HL-60/S4 (cell line): Measurements from ENCODE around the gene SLC25A44.
"Not testable (repeated sequence)": the region's sequence is repeated elsewhere in the genome, so short reads cannot be mapped to it uniquely, and the experiment has no call there.

Source experiments
- in situ Hi-C: fragments of 300-500 bp; cut with MboI; formaldehyde crosslinking; loops from 2 replicates; pipeline ENCODE4 v1.14.3; 2022; ENCODE audit warnings: low sequenced_read_pairs

Gene SLC25A44

DNA sequence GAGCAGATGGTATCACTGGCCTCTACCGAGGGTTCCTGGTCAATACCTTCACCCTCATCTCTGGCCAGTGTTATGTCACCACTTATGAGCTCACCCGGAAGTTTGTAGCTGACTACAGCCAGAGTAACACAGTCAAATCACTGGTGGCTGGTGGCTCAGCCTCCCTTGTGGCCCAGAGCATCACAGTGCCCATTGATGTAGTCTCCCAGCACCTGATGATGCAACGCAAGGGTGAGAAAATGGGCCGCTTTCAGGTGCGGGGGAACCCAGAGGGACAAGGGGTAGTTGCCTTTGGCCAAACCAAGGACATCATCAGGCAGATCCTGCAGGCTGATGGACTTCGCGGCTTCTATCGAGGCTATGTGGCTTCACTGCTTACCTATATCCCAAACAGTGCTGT is 6.1 kb downstream of the SLC25A44 start:
- in situ Hi-C loops, result no loop called here

DNA sequence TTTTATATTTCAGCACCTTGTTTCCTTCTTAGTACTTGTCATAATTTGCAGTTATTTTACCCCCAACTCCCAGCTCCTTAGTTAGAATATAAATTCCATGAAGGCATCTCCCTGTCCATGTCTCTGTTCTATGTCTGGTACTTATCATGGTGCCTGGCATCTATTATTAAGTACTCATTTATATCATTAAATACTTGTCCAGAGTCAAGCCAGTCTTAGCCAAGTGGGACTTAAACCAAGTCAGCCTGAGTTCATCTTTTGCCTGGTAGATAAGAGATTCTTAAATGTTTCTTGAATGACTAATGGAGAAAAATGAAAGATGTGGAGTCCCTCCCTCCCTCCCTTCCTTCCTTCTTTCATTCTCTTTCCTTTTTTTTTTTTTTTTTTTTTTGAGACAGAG is 9.4 kb downstream of the SLC25A44 start:
- in situ Hi-C loops, result no loop called here

DNA sequence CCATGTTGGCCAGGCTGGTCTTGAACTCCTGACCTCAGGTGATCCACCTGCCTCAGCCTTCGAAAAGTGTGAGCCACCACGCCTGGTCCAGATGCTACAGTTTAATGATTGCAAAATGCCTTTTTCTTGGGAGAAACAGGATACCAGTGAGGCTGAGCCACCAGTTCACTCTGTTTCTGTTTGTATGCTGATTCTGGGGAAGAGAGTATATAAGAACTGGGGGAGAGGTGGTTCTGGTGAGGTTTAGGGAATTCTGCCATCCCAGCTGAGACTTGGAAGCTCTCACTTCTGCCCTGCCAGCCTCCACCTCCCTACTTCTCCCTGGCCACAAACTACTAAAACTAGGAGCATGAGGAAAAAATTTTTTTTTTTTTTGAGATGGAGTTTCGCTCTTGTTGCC is 10.8 kb downstream of the SLC25A44 start:
- in situ Hi-C loops, result no loop called here

DNA sequence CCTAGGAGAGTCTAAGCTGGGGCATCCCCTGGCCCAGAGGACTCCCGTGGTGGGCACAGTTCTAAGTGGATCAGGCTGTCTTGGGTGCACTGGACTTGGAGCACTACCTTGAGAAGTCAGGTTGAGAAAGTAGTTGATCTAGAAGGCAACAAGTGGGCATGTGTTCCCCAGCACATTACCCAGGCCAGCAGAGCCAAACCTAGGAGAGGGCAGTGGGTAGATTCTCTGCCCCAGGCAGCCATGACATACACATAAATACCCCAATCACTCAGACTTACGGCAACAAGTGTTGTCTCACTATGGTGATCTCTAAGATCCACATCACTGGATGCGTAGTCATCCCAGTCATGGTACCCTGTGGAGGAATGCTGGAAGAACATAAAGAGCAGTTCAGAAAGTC is 17.3 kb downstream of the SLC25A44 start:
- in situ Hi-C loops, result no loop called here

DNA sequence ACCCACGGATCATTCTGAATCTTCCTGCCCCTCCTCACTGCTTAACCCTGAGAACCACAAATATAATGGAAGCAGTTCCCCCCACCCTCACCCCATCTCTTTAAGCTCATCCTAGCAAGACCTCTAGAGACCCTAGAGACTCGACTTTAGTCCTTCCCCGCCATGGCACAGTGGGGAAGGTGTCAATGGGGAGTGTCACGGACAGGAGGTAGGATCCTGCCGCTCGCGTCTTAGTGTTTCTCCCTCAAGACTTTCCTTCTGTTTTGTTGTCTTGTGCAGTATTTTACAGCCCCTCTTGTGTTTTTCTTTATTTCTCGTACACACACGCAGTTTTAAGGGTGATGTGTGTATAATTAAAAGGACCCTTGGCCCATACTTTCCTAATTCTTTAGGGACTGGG is 18.2 kb downstream of the SLC25A44 start:
- in situ Hi-C loops, result no loop called here

DNA sequence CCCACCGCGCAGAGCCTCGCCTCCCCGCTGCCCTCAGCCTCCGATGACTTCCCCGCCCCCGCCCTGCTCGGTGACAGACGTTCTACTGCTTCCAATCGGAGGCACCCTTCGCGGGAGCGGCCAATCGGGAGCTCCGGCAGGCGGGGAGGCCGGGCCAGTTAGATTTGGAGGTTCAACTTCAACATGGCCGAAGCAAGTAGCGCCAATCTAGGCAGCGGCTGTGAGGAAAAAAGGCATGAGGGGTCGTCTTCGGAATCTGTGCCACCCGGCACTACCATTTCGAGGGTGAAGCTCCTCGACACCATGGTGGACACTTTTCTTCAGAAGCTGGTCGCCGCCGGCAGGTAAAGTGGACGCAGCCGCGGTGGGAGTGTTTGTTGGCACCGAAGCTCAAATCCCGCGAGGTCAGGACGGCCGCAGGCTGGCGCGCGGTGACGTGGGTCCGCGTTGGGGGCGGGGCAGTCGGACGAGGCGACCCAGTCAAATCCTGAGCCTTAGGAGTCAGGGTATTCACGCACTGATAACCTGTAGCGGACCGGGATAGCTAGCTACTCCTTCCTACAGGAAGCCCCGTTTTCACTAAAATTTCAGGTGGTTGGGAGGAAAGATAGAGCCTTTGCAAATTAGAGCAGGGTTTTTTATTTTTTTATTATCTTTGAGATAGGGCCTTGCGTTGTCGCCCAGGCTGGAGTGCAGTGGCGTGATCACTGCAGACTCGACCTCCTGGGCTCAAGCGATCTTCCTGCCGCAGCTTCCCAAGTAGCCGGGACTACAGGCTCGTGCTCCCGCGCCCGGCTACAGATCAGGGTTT is 19.1 kb downstream of the SLC25A44 start, which contains the start of gene PMF1:
TSS of gene PMF1 (plus strand) at position 175 of the 811 bp plus-strand sequence. CDS start at position 184, 9 bp downstream.
- in situ Hi-C loops, result no loop called here

DNA sequence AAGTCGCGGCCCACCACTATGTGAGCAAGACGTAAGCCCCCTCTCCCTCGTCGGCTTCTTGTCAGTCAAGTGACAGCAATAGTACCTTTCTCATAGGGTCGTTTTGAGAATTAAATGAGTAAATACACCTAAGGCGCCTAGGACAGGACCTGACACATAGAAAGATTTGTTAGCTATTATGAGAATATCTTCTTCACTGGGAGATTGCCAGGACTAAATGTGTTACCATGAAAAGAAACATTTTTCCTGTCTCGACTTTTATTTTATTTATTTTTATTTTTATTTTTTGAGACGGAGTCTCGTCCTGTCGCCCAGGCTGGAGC is 19.7 kb downstream of the SLC25A44 start:
- in situ Hi-C loops, result no loop called here

DNA sequence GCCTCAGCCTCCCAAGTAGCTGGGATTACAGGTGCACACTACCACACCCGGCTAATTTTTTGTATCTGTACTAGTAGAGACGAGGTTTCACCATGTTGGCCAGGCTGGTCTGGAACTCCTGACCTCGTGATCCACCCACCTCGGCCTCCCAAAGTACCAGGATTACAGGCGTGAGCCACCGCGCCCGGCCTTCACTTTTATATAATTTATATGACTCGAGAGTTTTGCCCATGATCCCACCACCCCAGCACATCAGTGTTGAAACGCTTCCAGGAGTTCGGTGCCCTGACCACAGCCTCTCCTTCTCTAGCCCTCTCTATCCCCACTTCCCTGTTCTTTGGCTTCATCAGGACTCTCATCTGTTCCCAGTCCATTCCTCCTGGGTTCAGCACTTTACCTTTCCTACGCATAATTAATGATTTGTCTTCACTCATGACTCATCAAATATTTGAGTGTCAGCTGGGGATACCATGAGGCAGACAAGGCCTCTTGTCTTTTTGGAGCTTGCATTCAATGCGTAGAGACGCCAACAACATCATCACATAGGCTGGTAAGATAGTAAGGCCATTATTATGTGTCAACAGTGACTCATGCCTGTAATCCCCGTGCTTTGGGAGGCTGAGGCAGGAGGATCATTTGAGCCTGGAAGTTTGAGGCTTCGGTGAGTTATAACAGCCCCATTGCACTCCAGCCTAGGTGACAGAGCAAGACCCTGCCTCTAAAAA is 20.3 kb downstream of the SLC25A44 start:
- in situ Hi-C loops, result no loop called here

DNA sequence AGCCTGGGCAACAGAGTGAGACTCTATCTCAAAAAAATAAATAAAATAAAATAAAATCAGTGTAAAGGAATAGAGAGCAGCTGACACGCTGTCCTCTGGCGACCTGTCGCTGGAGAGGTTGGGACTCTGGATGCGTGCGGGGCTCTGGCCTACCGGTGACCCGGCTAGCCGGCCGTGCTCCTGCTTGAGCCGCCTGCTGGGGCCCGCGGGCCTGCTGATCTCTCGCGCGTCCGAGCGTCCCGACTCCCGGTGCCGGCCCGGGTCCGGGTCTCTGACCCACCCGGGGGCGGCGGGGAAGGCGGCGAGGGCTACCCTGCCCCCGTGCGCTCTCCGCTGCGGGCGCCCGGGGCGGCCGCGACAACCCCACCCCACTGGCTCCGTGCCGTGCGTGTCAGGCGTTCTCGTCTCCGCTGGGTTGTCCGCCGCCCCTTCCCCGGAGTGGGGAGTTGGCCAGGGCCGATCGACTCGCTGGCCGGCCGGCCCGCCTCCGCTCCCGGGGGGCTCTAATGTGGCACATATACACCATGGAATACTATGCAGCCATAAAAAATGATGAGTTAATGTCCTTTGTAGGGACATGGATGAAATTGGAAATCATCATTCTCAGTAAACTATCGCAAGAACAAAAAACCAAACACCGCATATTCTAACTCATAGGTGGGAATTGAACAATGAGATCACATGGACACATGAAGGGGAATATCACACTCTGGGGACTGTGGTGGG is 22.6 kb downstream of the SLC25A44 start:
- in situ Hi-C loops, result not testable (repeated sequence)

DNA sequence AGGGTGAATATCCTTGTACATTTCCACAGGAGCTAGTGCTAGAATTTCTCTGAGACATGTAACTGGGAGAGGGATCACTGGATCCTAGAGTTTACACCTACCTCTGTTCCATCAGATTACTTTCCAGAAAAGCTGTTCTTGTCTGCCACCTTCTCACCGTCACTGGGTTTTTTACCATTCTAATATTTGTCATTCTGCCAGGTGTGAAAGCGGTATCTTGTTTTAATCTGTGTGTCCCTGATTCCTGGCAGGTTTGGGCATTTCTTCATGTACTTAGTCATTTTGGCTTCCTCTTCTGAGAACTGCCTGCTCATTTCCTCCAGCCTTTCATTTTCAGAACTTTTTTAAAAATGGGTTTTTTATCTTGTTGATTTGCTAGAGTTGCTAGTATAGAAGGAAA is 24.0 kb downstream of the SLC25A44 start:
- in situ Hi-C loops, result no loop called here

DNA sequence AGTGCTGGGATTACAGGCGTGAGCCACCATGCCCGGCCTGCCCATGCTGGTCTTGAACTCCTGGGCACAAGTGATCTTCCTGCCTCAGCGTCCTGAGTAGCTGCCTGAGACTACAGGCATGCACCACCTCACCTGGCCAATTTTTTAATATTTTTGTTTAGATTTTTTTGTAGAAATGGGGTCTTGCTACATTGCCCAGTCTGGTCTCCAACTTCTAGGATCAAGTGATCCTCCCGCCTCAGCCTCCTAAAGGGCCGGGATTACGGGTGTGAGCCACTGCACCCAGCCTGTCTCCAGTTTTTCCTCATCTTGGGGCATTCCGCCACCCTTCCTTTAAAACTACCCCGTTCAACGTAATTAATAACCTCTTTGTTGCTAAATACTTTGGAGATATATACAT is 26.3 kb downstream of the SLC25A44 start:
- in situ Hi-C loops, result loop anchor here (5.0 to 10.0 kb wide), 2 partner anchors 73 to 135 kb away; partner anchors contain the start of gene MEX3A

DNA sequence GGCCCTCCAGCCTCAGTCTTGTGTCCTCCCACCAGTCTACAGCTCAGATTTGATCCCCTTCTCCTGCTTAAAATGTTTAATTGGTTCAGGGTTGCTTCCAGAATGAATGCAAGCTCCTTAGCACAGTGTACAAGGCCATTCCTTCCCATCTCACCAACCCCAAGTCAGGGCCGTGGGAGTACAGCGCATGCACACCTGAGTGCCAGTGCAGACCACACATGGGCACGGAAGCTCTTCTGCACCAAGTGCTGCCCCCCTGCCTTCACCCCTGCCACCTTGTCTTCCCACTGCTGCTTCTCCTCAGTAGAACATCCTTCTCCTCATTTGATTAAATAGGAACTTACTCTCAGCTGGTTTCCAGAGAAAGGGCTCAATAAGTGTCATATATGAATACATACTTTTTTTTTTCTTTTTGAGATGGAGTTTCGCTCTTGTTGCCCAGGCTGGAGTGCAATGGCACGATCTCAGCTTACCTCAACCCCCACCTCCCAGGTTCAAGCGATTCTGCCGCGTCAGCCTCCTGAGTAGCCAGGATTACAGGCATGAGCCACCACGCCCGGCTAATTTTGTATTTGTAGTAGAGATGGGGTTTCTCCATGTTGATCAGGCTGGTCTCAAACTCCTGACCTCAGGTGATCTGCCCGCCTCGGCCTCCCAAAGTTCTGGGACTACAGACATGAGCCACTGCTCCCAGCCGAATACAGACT is 28.2 kb downstream of the SLC25A44 start:
- in situ Hi-C loops, result loop anchor here (5.0 to 10.0 kb wide), 2 partner anchors 75 to 137 kb away; partner anchors contain the start of gene MEX3A

DNA sequence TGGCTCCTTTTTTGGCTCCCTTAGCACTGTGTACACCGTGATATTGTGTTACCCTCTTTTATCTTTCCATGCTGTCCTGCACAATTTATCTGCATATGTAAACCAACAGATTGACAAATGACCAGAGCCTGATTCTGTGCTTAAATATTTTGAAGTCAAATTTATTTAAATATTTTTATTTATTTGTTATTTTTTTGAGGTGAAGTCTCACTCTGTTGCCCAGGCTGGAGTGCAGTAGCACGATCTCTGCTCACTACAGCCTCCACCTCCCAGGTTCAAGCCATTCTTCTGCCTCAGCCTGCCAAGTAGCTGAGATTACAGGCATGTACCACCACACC is 31.7 kb downstream of the SLC25A44 start:
- in situ Hi-C loops, result loop anchor here (10.0 kb wide), 1 partner anchor 141 kb away; the partner anchor contains the start of gene MEX3A

DNA sequence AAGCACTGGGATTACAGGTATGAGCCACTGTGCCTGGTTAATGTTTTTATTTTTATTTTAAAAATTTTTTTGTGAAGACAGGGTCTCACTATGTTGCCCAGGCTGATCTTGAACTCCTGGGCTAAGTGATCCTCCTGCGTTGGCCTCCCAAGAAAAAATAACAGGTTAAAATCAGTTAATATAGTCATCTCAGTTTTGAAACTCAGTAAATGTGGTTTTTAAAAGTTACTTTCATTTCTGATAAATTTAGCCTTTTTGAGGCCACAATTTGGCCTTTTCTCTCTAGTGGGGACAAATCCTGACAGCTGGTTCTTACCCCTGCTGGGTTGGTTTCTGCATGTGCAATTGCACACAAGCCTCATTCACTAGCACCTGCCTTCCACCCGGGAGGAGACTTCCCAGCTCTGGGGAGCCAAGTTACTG is 32.2 kb downstream of the SLC25A44 start:
- in situ Hi-C loops, result loop anchor here (10.0 kb wide), 1 partner anchor 141 kb away; the partner anchor contains the start of gene MEX3A

DNA sequence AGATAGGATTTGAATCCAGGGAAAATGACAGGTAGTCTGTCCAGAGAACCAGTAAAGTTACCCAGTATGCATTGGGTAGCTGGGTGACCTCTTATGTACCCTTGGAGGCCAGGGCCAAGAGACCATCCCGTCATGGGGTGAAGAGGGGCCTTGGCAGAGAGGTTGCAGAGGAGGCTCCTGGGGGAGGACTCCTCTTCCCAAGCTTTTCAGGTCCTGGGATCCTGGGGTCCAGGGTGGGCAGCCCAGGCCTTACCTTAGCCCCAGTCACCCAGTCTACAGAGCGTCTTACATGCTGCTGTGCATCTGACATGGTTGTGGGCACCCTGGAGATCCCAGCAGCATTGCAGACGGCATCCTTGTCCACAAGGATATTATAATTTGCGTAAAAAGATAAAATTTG is 32.9 kb downstream of the SLC25A44 start:
- in situ Hi-C loops, result loop anchor here (10.0 kb wide), 1 partner anchor 142 kb away; the partner anchor contains the start of gene MEX3A

DNA sequence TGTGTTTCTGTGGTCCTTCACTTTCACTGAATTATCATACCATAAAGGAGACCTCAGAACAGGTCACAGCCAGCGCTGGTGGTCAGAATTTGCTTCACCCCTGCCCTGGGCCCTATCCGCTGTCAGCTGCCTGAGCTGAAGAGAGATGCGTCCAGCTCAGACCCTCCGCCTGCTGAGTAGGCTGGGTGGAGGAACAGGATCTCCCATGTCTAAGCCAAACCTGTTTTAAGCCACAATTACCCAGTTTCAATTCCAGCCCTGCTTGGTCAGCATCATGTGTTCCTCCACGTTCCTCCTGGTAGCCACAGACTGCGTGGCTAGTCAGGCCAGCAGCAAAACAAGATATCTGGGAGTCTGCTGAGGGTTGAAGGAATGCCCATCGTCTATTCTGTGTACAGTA is 34.6 kb downstream of the SLC25A44 start:
- in situ Hi-C loops, result loop anchor here (10.0 kb wide), 1 partner anchor 144 kb away; the partner anchor contains the start of gene MEX3A

DNA sequence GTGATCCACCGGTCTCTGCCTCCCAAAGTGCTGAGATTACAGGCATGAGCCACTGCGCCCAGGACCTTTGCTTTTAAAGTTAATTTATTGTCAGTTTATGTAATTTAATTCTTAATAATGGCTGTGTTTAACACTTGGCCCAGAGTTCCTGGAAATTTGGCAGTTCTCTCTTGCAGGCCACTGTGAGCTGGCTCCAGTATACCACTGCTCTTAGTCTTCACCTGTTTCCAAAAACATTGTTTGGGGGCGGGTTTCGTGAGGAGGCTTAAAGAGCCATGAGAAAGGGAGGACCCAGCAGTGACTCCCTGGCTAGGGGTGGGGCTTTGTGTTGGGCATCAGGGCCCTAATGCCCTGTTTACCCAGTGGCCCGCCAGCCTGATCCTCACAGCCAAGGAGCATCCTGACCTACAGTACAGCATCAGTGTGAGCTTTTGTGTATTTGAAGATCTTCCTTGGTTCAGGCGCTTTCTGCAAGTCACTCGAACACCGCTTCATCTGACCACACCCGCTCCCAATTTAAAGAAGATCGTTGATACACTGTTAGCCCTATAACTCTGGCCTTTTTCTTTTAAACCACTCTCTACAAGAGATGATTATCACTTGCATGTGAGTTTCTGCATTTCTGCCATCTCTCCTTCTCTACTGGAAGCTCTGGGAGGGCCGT is 36.0 kb downstream of the SLC25A44 start:
- in situ Hi-C loops, result loop anchor here (10.0 kb wide), 1 partner anchor 145 kb away; the partner anchor contains the start of gene MEX3A

DNA sequence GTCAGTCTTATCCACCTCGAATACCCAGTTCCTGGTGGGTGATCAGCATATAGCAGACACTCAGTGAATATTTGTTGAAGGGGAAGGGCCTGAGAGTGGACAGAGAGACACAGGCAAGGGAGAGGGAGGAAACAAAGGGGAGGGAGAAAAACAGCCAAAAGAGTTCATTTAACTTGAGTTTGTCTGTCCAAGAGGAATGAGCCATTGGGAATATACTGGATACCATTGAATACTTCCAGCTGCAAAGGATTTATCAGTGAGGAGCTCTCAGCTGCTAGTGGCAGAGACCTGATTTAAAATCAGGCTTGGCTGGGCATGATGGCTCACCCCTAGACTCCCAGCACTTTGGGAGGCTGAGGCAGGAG is 36.6 kb downstream of the SLC25A44 start:
- in situ Hi-C loops, result no loop called here

DNA sequence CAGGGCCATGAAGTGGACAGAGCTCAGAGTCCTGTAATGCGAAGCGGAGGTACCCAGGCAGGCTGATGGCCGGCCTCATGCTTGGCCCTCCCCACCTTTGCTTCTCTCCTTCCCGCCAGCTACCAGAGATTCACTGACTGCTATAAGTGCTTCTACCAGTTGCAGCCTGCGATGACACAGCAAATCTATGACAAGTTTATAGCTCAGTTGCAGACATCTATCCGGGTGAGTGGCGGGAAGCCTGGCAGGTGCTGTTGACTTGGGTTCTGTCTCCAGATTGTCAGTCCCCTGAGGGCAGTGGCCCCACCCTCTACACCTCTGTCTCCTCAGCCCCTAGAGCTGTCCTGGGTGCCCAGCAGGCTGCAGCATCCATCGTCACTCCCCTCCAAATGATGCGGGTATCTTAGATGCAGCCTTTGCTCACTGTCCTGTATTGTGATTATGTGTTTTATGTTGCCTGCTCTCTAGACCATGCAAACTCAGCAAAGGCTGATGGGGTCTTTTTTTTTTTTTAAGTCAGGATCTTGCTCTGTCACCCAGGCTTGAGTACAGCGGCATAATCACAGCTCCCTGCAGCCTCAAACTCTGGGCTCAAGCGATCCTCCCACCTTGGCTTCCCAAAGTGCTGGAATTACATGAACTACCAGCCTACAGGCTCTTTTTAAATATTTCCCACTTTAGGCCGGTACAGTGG is 38.4 kb downstream of the SLC25A44 start:
- in situ Hi-C loops, result no loop called here
